SK-N-MC (cell line): ENCODE data around the gene JAZF1.

ENCODE experiments used
- EZH2 ChIP-seq: fragments of 200-600 bp; sonication (generic); IDR thresholded peaks from one replicate; pipeline ENCODE4 v1.6.1; 2017; ENCODE audit warnings: antibody characterized with exemption
- POLR2AphosphoS5 ChIP-seq: IDR thresholded peaks from 2 replicates; pipeline ENCODE4 v1.6.1; 2012; ENCODE audit warnings: mild to moderate bottlenecking, low read depth, low read length, borderline replicate concordance

- TF ChIP-seq EZH2 (no peak), POLR2AphosphoS5 (no peak)
Measured at GRCh38 chr7:27782849-27783248, 397.7 kb downstream of the JAZF1 start.
